Adipose tissue (tissue), 3 donors: ENCODE measurements around the gene SMTN. TPM values are rescaled to one million over a fixed set of nuclear protein-coding genes. Genes with fewer than 3 reads are reported as not detected.
"Not testable (repeated sequence)": the region's sequence is repeated elsewhere in the genome, so short reads cannot be mapped to it uniquely, and the experiment has no call there.

Experiments
- H3K27ac ChIP-seq: one replicate; pipeline ENCODE4 v1.5.1; 2013; ENCODE audit warnings: low read depth, low read length
- WGBS, 3 donors: extraction: QIAGEN DNeasy Blood & Tissue Kit; methylation state at CpG; one replicate each; pipeline ENCODE4 v1.1.7; 2013; 5-methylcytosine and 5-hydroxymethylcytosine counted together
- polyA plus RNA-seq, 3 donors: library from polyadenylated mRNA; stranded (reverse); fragments of 200-250 nt; gene quantifications; one replicate each; pipeline ENCODE4 v1.2.3, GENCODE V29; 2013
- donor health status: healthy with polysubstance abuse.
- donor health status: Bipolar disorder and iron deficiency.
- donor health status: healthy.

Gene SMTN
- 100 to 1,000 TPM in 1 of 3 donors, 10 to 100 TPM in 2; 17.6 to 139 (median 50.0) TPM for polyA plus RNA-seq

GRCh38 chr22:31080848-31081649 is at the start of gene SMTN:
Gene SMTN (plus strand): TSS chr22:31081318. CDS start chr22:31083259, 1,941 bp downstream.
- no peak within 1 kb of the TSS for H3K27ac ChIP-seq
- 0 to 1% (median 1%) methylated on average over 62 to 63 of the region's 63 CpGs for WGBS, 3 donors

- 41 to 71% (median 54%) methylated on average over 20 of the region's 20 CpGs for WGBS, 3 donors
Measured at GRCh38 chr22:31036671-31037550, 44.2 kb upstream of the SMTN start.

GRCh38 chr22:31038686-31039085 is 42.4 kb upstream of the SMTN start:
- H3K27ac ChIP-seq = no peak overlapping the region
- WGBS, 3 donors = 47 to 89% (median 69%) methylated on average over 1 of the region's 1 CpG

More at GRCh38 chr22:31036671-31037550, 44.2 kb upstream of the SMTN start:
- no peak overlapping the region for H3K27ac ChIP-seq

GRCh38 chr22:31039393-31039792 is 41.7 kb upstream of the SMTN start:
- no peak overlapping the region for H3K27ac ChIP-seq
- 38 to 46% (median 45%) methylated on average over 9 of the region's 9 CpGs for WGBS, 3 donors

GRCh38 chr22:31040542-31041398 is 40.3 kb upstream of the SMTN start:
- 83 to 90% (median 85%) methylated on average over 3 of the region's 3 CpGs for WGBS, 3 donors
- H3K27ac ChIP-seq = no peak overlapping the region

GRCh38 chr22:31044262-31044861 is 36.8 kb upstream of the SMTN start:
- no peak overlapping the region for H3K27ac ChIP-seq
- WGBS, 3 donors = 46 to 59% (median 46%) methylated on average over 13 of the region's 13 CpGs

- 76 to 80% (median 80%) methylated on average over 4 of the region's 4 CpGs for WGBS, 3 donors
Measured at GRCh38 chr22:31045900-31046538, 35.1 kb upstream of the SMTN start.

GRCh38 chr22:31046539-31047226 is 34.4 kb upstream of the SMTN start:
- 56 to 80% (median 60%) methylated on average over 11 of the region's 11 CpGs for WGBS, 3 donors
- H3K27ac ChIP-seq = no peak overlapping the region

More at GRCh38 chr22:31045900-31046538, 35.1 kb upstream of the SMTN start:
- H3K27ac ChIP-seq = no peak overlapping the region

GRCh38 chr22:31048570-31048969 is 32.5 kb upstream of the SMTN start:
- H3K27ac ChIP-seq = no peak overlapping the region
- WGBS, 3 donors = 84 to 94% (median 93%) methylated on average over 4 of the region's 4 CpGs

GRCh38 chr22:31049815-31050420 is 31.2 kb upstream of the SMTN start:
- no peak overlapping the region for H3K27ac ChIP-seq
- WGBS, 3 donors = 45 to 78% (median 52%) methylated on average over 3 of the region's 3 CpGs

GRCh38 chr22:31055117-31055634 is 25.9 kb upstream of the SMTN start:
- 51 to 62% (median 53%) methylated on average over 5 of the region's 5 CpGs for WGBS, 3 donors
- H3K27ac ChIP-seq = peak overlapping the region; percentile 52

GRCh38 chr22:31055635-31056159 is 25.4 kb upstream of the SMTN start:
- no peak overlapping the region for H3K27ac ChIP-seq
- 32 to 41% (median 41%) methylated on average over 13 of the region's 13 CpGs for WGBS, 3 donors

GRCh38 chr22:31056986-31057599 is 24.0 kb upstream of the SMTN start:
- H3K27ac ChIP-seq = no peak overlapping the region
- 77 to 91% (median 78%) methylated on average over 5 of the region's 5 CpGs for WGBS, 3 donors

- WGBS, 3 donors = 44 to 79% (median 46%) methylated on average over 6 of the region's 6 CpGs
Measured at GRCh38 chr22:31059663-31060062, 21.5 kb upstream of the SMTN start.

GRCh38 chr22:31062566-31063230 is 18.4 kb upstream of the SMTN start:
- H3K27ac ChIP-seq = no peak overlapping the region
- 58 to 70% (median 63%) methylated on average over 2 of the region's 2 CpGs for WGBS, 3 donors

More at GRCh38 chr22:31059663-31060062, 21.5 kb upstream of the SMTN start:
- H3K27ac ChIP-seq = not testable (repeated sequence)
